ENCODE data around the gene FAM227A. TPM values are rescaled to one million over a fixed set of nuclear protein-coding genes. Genes with fewer than 3 reads are reported as not detected.

FAM227A gene
- total and polyA plus RNA-seq, 8 donors = under 0.01 to 39.1 (median 0.81) TPM

- peak in 1 of 2 donors; percentile 78 for DNase-seq
- 4 to 13% (median 7%) methylated on average over 3 of the region's 3 CpGs for WGBS, 5 donors
- H3K4me1 ChIP-seq = peaks cover 5 to 21% (median 18%) of the 10 kb centered on the region in 4 donors
- no peaks in the 10 kb centered on the region for H3K36me3 ChIP-seq
- no peak overlapping the region for H3K27ac ChIP-seq
- no peaks in the 10 kb centered on the region for H3K27me3 ChIP-seq
- TF ChIP-seq POLR2AphosphoS5 (IDR thresholded peaks at IDR 0.05) (no peak), CTCF (IDR thresholded peaks at IDR 0.05) (peak in 4 of 7 experiments; percentile 20 to 46 (median 32))
- H3K4me3 ChIP-seq = no peak overlapping the region
- intact Hi-C loops (cut with DNase I; ENCODE audit: low total_unique reads) = no loop called here
- no peaks in the 10 kb centered on the region for H3K9me3 ChIP-seq
Observed at GRCh38 chr22:38572065-38572464, 84.1 kb downstream of the FAM227A start.

GRCh38 chr22:38570779-38571364, 85.3 kb downstream of the FAM227A start:
- no peak for TF ChIP-seq EP300 (IDR thresholded peaks at IDR 0.05)

GRCh38 chr22:38569972-38570778, 86.0 kb downstream of the FAM227A start, which contains the start of gene DMC1:
DMC1 (minus strand) TSS chr22:38570183; CDS start chr22:38568256, 1,927 bp downstream.
- Histone ChIP-seq H3K4me1 (peaks cover 5 to 21% (median 18%) of the 10 kb centered on the region in 4 donors), H3K4me3 (peak within 1 kb of the TSS; percentile 61 to 74 (median 70)), H3K9me3 (no peaks in the 10 kb centered on the region), H3K36me3 (no peaks in the 10 kb centered on the region), H3K27me3 (no peaks in the 10 kb centered on the region), H3K27ac (peak within 1 kb of the TSS; percentile 58 to 88 (median 77))
- peak; percentile 95 to 98 for DNase-seq
- intact Hi-C loops (cut with DNase I; ENCODE audit: low total_unique reads) = no loop called here
- TF ChIP-seq POLR2A (IDR thresholded peaks at IDR 0.05) = no peak
- TF ChIP-seq POLR2AphosphoS5 (IDR thresholded peaks at IDR 0.05) = peak in 1 of 3 donors; percentile 4
- TF ChIP-seq CTCF (IDR thresholded peaks at IDR 0.05) = peak in 1 of 7 experiments; percentile 15
- WGBS, 5 donors = 0 to 3% (median 1%) methylated on average over 50 to 63 of the region's 64 CpGs

More at GRCh38 chr22:38570779-38571364, 85.3 kb downstream of the FAM227A start:
- WGBS, 5 donors = 1 to 5% (median 2%) methylated on average over 14 of the region's 14 CpGs
- H3K4me3 ChIP-seq = peak overlapping the region; percentile 61 to 74 (median 70)
- peak in 1 of 2 donors; percentile 31 for DNase-seq
- H3K27me3 ChIP-seq = no peaks in the 10 kb centered on the region
- H3K4me1 ChIP-seq = peaks cover 5 to 21% (median 18%) of the 10 kb centered on the region in 4 donors
- H3K36me3 ChIP-seq = no peaks in the 10 kb centered on the region
- intact Hi-C loops (cut with DNase I; ENCODE audit: low total_unique reads) = no loop called here
- no peaks in the 10 kb centered on the region for H3K9me3 ChIP-seq
- H3K27ac ChIP-seq = peak overlapping the region; percentile 58 to 88 (median 77)

- H3K4me3 ChIP-seq = peak overlapping the region; percentile 61 to 74 (median 70)
- DNase-seq = peak in 1 of 2 donors; percentile 35
- peak overlapping the region in 4 of 5 donors; percentile 62 to 88 (median 76) for H3K27ac ChIP-seq
- intact Hi-C loops (cut with DNase I; ENCODE audit: low total_unique reads) = no loop called here
- TF ChIP-seq EP300 (IDR thresholded peaks at IDR 0.05) (no peak), CTCF (IDR thresholded peaks at IDR 0.05) (no peak), POLR2AphosphoS5 (IDR thresholded peaks at IDR 0.05) (no peak), POLR2A (IDR thresholded peaks at IDR 0.05) (no peak)
- no peaks in the 10 kb centered on the region for H3K27me3 ChIP-seq
- H3K4me1 ChIP-seq = peaks cover 5 to 21% (median 18%) of the 10 kb centered on the region in 4 donors
- H3K9me3 ChIP-seq = no peaks in the 10 kb centered on the region
- 30 to 38% (median 31%) methylated on average over 31 to 32 of the region's 32 CpGs for WGBS, 5 donors
- H3K36me3 ChIP-seq = no peaks in the 10 kb centered on the region
Observed at GRCh38 chr22:38569181-38569971, 86.8 kb downstream of the FAM227A start.

Measured in stomach (tissue), 9 donors.